ENCODE data around the gene SLAMF6.

DNA sequence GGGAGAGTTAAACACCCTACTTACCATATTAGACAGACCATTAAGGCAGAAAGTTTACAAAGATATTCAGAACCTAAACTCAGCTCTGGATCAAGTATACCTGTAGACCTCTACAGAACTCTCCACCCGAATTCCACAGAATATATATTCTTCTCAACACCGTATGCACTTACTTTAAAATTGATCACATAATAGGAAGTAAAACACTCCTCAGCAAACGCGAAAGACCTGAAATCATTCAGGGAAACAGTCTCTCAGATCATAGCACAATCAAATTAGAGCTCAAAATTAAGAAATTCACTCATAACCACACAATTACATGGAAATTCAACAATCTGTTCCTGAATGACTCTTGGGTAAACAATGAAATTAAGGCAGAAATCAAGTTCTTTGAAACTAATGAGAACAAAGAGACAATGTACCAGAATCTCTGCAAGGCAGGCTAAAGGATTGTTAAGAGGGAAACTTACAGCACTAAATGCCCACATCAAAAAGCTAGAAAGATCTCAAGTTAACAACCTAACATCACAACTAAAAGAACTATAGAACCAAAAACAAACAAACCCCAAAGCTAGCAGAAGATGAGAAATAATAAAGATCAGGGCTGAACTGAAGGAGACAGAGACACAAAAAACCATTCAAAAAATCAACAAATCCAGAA is 37.1 kb upstream of the SLAMF6 start:
- TF ChIP-seq, protein P1, sequence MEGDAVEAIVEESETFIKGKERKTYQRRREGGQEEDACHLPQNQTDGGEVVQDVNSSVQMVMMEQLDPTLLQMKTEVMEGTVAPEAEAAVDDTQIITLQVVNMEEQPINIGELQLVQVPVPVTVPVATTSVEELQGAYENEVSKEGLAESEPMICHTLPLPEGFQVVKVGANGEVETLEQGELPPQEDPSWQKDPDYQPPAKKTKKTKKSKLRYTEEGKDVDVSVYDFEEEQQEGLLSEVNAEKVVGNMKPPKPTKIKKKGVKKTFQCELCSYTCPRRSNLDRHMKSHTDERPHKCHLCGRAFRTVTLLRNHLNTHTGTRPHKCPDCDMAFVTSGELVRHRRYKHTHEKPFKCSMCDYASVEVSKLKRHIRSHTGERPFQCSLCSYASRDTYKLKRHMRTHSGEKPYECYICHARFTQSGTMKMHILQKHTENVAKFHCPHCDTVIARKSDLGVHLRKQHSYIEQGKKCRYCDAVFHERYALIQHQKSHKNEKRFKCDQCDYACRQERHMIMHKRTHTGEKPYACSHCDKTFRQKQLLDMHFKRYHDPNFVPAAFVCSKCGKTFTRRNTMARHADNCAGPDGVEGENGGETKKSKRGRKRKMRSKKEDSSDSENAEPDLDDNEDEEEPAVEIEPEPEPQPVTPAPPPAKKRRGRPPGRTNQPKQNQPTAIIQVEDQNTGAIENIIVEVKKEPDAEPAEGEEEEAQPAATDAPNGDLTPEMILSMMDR (IDR thresholded peaks at IDR 0.05; ENCODE audit: low read depth, low read length, missing input control): no peak
- TF ChIP-seq YY1 (IDR thresholded peaks at IDR 0.05) (no peak), TAF1 (conservative IDR thresholded peaks at IDR 0.05) (no peak)
- TF ChIP-seq, protein P2, sequence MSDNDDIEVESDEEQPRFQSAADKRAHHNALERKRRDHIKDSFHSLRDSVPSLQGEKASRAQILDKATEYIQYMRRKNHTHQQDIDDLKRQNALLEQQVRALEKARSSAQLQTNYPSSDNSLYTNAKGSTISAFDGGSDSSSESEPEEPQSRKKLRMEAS (IDR thresholded peaks at IDR 0.05): no peak

Data from liver (tissue), 3 donors.